GM21619 (cell line): ENCODE results near the gene TENT5C.
A peak's percentile ranks its signal among the peaks of the same experiment; 100 is the strongest.

Experiments used
- ATAC-seq: cut with Tn5 transposase; IDR thresholded peaks from one replicate; pipeline ENCODE4 v1.9.1; 2021; ENCODE audit not compliant: unreplicated experiment

Gene TENT5C

DNA sequence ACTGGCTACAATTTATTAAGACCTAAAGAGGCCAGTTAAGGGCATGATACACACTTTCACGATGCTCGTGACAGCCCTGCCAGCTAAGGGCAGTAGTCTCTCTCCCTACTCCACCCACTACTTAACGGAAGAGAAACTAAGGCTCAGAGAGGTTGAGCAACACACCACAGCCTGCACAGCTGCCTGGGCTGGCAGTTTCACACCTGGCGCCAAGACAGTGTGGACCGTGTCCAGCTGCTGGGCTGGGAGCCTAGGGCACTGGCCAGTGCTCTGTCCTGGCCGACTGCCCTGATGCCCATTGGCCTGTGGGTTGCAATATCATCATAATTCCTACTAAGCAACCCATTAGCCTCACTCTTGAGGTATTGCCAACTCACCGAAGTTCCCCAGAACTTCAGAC is 27.6 kb downstream of the TENT5C start:
- ATAC-seq: no peak

DNA sequence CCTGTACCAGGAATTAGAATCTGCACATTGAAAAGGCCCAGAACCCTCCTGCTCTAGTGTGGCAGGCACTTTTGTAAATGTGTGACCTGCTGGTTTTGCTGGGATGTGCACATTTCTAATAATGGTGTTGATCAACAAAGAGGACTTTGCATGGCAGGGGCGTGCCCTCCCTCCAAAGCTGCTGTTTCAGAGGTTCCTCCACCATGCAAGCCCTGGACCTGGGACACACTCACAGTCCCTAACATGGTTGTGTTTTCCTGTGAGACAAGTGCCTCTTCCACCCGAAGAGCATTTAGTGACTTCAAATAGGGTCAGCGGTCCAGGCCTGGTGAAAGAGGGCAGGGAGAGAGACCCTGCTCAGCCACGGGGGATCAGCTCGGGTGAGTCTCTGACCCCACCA is 28.1 kb downstream of the TENT5C start:
- no peak for ATAC-seq

DNA sequence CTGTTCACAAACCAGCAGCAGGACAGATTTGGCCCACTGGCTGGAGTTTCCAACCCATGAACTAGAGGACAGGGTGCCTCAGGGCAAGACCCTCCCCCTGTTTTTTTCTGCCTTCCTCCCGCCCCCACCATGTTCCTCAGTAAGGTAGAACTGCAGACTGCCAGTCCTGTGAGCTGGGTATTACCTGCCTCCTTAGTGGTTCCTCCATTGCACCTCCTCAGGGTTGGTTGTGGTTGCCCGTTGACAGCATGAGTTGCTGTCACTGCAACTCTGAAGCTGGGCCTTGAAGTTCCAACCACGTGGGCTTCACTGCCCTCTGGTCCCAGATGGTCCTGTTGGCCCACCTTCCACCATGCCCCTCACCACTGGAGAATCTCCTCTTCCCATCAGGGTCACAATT is 28.8 kb downstream of the TENT5C start:
- no peak for ATAC-seq

DNA sequence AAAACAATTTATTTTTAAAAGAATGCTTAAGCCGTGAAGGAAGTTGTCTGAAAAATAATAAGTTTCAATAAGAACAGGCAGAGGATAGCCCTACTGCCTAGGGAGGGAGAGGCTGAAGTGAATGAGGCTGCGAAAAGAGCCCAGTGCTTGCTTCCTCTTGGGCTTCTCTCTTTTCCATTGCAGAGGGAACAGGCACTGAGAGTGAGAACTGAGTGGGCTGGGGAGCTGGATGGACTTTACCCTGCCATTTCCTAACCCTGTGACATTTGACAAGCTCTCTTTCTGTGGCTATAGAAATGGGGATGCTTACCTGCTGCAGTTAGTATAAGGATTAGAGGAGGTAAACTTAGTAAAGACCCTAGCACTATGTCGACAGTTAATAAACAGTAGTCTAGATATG is 30.0 kb downstream of the TENT5C start:
- no peak for ATAC-seq

DNA sequence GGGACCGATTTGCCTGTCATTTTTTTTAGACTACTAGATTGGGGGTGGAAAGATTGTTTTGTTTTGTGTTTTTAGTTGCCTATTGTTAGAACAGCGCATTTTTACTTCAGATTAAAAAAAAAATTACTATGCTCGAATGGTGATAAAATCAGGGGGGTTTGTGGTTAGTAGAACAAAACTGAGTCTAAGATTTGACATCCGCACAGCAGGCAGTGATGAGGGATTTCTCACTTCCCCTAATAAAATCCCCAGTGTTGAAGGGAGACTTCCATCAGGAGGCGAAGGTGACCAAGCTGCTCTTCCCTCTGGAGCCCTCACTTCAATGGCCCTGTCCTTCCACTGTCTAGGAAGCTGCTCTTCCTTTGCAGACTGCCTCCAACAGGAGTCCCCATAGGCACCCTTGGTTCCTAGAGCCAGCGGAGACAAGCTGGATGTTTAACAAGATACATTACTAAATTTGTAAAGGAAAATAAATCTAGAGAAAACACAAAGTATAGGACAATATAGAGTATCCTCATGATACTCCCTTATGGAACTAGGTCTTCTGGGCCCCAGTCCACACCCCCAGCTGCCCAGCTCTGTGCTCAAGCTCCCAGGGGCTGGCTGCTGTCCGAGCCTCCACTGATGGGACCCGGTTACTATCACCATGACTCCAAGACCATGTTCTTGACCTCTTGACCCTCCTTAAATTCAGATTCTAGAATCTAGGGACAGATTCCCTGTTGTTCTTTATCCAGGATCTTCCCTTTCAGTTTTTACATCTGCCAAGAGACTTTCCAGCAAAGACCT is 31.0 kb downstream of the TENT5C start:
- ATAC-seq: no peak

DNA sequence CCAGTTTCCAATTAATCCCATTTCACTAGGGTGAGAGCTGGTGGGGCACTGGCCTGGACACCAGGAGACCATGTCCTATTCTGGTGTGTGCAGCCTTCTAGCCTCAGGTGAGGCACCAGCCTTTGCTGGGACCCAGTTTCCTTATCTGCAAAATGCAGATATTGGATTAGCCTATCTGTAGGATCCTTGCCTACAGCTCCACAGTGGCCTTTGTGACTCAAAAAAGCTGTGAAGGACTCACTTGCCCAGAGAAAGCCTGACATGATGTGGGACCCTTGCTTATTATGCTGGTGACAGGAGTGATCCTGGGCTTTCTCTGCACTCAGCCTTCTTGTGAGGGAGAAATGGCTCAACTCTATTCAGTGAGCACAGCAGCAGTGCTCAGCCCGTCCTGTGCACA is 32.3 kb downstream of the TENT5C start:
- ATAC-seq: no peak

DNA sequence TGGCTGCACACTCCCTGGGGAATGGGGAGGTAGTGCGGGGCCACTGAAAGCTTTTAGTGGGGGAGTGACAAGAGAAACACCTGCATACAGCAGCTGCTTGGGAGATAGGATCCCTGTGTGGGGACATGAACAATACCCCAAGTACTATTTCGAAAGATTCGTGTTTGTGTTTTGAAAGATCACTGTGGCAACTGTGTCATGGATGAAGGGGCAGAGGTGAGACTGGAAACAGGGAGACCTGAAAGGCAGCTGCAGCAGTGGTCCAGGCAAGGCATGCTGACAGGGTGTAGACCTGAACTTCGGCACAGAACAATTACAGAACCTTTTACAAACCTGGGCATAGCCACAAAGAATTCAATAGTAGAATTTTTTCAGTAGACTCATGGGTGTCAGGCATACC is 32.9 kb downstream of the TENT5C start:
- no peak for ATAC-seq

DNA sequence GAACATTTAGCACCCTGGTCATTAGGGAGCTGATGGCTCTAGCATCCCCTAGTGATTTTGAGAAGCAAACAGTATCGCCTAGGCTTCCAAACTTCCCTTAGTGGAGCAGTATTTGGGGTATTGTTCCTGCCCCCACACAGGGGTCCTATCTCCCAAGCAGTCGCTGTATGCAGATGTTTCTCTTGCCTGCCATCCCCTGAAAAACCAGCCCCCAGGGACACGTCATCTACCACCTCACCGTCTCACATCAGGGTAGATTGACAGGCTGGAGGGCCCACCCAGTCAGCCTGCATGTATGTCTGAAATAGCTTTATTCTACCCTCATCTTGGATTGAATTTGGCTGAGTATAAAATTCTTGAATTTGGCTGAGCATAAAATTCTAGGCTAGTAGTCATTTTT is 33.9 kb downstream of the TENT5C start:
- ATAC-seq: no peak

DNA sequence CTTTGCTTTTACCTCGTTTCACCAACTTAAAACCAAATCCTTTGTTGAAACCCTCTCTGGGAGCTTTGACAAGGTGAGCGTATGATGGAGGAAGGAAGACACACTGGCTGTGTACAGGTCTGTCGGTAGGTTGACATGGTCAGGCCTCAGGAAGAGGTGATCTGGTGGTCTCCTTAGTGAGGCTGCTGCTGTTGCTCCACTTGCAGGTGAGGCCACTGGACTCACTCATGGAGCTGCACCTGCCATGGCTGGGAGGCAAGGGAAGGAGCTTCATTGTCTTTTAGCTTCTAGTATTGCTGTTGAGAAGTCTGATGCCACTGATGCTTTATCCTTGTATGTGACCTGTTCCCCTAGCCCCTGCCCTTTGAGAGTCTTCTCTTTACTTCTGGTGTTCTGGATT is 35.7 kb downstream of the TENT5C start:
- no peak for ATAC-seq

DNA sequence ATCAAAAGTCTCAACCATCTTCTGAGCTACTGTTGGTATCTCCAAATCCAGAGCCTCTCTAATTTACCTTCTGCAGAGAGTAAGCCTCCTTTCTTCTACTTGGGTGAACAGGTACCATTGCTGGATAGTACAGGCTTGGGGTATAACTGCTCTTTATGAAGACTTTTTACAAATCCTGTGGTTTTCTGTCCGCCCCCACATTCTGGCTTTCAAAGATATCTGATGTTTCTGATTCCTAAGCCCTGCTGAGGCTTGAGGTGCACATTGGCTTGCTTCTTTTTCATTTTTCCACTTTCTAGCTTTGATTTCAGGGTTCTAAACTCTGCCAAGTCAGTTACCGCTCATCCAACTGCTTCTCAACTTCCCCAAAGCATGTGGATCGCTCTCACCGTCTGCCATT is 37.1 kb downstream of the TENT5C start:
- no peak for ATAC-seq

DNA sequence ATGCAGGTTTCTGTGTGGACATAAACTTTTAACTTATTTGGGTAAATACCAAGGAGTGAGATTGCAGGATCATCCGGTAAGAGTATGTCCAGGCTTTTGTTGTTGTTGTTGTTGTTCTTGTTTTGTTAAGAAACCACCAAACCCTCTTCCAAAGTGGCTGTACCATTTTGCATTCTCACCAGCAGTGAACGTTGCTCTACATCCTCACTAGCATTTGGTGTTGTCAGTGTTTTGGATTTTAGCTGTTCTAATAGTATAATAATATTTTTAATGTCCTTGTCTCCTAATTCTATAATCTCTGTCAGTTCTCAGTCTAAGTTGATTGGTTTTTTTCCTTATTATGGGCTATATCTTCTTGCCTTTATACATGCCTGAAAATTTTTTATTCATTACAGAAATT is 37.8 kb downstream of the TENT5C start:
- no peak for ATAC-seq

DNA sequence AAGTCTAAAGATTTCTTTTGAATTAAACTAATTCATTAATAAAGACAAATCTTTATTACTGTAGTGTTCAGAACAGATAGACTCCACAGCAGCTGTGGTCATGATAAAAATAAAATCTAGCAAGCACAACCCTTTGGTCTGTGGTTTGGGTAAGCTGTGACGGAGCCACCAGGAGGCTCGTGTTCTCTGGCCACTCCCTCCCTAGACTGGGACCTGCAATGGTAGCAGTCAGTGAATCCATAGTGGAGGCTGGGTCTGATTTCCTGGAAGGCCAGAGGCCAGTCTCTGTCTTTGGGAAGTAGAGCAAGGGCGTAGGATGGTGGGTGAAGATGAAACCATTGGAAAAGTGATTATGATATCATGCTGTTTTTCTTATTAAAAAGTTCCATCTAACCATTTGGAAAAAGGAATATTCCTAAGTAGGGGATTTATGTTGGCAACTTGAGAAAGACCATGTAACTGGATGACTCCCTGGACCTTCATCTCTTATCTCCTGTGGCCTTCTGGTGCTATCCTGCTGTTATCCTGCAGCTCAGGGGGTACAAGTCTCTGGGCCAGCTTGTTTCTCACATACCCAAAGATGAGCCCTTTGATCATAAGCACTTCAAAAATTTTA is 39.0 kb downstream of the TENT5C start:
- peak; percentile 68 for ATAC-seq

DNA sequence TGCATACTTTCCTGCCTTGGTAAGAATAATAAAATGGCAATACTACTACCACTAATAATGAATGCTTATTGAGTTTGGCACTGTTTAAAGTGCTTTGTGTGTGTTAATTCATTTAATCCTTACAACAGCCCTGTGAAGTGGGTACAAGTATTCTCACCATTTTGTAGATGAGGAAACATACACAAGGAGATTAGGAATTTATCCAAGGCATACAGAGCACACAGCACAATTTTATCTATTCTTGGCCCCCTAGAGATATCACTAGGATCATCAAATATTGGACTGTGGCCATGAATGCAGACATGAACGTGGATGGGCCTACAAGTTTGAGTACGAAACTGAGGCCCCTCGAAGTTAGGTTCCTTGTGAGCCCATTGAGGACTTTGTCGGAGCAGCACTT is 39.5 kb downstream of the TENT5C start:
- no peak for ATAC-seq

DNA sequence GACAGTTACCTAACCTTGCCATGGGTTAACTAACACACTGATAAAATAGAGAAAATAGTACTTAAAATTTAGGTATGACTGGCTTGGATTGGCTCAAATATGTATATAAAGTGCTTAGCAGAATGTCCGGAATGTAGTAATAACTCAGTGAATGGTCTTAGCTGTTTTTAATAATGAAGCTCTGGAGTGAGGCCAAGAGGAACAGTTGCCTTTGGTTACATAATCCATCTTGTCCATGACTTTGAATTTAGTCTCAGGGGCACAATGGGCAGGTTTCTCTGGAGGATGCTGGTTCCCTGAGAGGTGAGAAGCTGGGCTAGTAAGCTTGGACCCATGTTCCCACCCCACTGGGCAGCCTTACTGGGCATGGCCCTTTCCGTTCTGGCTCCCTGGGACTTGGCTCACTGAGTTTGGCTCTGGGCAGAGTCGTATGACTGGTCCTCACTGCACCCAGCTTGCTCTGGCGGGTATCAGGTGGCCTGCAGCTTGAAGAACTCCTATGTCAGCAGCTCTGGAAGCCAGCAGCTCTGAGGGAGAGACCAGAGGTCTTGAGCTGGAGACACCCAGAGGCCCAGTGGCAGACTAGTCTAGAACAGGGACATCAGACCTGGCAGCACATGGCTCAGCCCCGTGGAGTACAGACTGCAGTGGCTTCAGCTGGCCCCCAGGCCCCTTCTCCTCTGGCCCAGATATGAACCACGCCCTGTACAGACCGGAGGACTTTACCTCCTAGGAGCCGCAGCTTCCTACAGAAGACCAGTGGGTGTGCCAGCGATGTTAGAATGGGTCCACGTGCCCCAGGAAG is 40.4 kb downstream of the TENT5C start:
- no peak for ATAC-seq

DNA sequence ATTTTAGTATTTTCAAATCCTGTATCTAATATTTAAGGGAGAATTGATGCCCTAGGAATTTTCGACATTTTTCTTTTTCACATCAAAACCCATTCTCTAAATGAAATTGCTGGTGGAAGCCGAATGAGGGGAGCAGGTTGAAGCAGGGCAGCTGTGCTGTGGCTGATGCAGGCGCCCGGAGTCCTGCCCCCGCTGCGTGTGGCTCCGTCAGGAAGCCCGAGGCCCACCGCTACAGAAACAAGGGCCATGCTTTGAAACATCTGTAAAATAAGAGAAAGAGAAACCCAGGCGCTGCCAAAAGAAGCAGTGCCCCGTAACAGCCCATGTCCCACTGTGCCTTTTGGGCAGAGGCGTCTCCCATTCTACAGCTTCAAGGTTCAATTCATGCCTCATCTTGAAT is 41.1 kb downstream of the TENT5C start:
- no peak for ATAC-seq

DNA sequence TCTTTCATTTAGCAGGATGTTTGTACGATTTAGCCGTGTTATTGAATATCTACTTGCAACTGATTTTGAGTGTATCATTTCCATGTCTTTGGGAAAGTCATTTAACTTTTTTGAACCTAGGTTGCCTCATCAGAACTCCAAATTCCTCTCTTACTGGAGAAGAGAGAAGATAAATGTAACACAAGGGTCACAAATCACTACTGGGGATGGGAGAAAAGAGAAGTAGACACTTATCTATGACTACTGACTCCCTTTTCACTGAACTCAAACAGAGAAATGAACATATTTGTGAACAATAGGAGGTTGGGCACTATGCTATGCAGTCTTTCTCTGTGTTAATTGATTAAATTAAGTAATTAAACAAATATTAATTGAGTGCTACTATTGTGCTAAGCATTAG is 42.2 kb downstream of the TENT5C start:
- no peak for ATAC-seq

DNA sequence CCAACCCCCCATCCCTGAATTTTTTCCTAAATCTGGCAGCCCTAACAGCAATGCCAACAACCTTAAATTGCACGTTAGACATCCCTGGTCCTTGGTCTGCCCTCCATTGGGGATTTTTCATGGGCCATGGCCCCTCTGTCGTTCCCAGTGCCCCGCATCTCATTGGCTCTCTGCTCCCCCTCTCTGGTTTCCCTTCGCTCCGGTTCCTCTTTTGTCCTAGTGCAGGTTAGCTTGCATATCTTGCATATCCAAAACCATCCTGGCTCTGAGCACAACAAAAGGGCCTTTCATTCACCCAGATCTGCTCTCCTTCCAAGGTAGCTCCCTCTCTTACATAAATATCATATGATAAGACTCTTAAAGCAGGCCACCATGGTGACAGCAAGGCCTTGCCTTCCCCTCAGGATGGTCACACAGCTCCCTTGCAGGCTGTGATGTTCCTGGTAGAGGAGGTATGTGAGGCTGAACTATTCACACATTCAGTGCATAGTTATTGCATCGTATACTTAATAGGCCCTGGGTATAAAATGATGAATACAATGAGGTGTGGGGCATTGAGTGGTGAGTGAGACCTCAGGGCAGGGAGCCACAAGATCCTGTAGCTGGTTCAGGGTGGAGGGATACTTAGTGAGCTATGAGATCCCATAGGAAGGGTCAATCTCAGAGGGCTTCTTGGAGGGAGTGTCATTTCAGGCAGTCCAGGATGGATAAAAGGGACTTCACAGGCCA is 45.2 kb downstream of the TENT5C start:
- no peak for ATAC-seq

DNA sequence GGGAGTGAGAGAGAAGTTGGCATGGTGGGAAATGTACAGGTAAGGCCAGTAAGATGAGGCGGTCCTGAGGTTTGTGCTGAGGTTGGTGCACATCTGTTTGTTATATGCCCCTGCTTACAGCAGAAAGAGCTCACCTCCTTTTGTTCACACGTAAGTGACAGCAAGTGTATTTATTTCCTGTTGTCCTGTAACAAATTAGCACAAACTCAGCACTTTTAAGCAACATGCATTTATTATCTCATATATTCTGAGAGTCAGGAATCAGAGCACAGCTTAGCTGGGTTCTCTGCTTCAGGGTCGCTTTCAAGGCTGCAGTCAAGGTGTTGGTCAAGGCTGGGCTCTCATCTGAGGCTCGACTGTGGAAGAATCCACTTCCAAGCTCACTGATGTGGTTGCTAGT is 45.8 kb downstream of the TENT5C start:
- ATAC-seq: no peak

DNA sequence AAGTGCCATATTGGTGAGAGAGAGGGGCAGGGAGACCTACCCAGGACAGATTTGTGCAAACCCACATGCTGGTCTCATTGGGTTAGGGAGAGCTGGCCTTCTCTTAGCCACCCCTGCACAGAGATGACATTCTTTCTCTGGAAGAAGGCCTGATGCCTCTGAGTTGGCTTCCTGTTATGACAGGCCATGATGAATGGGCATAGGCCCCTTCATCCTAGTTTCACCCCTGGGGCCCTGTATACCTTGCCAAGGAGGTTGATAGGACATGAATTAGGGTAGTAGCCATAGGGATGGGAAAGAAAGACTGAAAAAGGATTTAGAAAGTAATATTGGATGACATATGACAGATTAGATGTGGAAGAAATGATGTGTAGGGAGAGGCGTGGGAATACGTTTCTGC is 46.6 kb downstream of the TENT5C start:
- no peak for ATAC-seq

DNA sequence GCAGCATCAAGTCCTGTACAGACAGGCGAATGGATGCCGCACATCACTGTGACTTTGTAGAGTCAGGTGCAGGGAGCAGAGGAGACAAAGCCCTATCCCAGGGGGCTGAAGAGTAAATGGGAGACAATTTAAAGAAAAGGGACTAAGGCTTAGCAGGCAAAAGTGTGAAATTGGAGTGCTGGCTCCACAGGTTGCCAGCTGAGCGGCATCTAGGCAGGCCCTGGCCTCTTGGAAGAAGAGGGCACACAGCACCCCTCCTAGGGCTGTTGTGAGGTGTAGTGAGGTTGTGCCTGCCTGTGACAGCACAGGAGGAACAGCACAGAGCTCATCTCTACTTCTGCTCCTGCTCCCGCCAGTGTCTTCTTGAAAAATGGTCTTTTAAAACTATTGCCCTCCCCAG is 47.3 kb downstream of the TENT5C start:
- ATAC-seq: no peak

DNA sequence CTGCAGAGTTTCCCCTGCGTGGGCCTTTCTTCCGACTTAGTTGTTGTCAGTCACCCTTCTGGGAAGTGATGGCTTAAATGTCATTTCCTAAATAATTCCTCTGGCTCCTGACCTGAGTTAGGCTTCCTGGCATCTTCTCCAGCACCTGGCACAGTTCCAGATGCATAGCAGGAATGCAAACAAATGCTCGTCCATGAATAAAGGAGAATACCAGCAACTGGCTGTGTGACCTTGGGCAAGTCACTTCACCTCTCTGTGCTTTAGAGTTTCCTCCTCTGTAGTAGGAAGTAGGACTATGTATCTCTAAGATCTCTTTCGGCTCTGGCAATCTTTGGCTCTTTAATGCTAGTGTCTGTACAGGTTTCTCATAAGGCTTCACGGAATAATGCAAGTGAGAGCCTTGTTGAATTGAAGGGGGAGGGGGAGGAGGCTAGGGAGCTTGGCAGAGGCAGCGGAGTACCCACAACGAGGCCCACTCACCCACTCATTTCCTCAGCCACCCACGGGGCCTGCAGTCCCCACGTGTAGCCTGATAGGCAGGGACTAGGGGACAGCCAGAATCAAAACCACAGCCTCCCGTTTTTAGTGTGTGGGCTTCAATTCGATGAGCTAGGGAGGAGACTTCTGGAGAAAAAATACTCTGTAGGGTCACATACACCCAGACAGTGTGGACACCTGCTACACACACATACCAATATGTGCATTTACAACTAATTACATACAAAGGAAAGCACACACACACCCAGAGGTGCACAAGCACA is 48.1 kb downstream of the TENT5C start:
- no peak for ATAC-seq
